SK-N-SH (cell line): ENCODE results near the gene ZNF593OS. TPM values are rescaled to one million over a fixed set of nuclear protein-coding genes. Genes with fewer than 3 reads are reported as not detected.

Experiments used
- CTCF ChIA-PET: fragments of 300-600, 350-600 bp; formaldehyde crosslinking; extraction: SDS; loops from one replicate; lab custom pipeline; 2021; lab: Yijun Ruan, JAX
- POLR2A ChIA-PET: fragments of 350-600 bp; sonication (Branson Sonifier 250); formaldehyde crosslinking; extraction: SDS; loops from one replicate; lab custom pipeline; 2020; ENCODE audit warnings: antibody characterized with exemption, inconsistent platforms; lab: Yijun Ruan, JAX
- DNase-seq: peaks from one replicate; pipeline ENCODE4 v3.0.0; 2012
- H2AFZ ChIP-seq: fragments of 200-600 bp; sonication (generic); 2 replicates; pipeline ENCODE4 v1.8.1; 2016; ENCODE audit warnings: antibody characterized with exemption, mild to moderate bottlenecking, low read depth
- H3F3A ChIP-seq: fragments of 200-600 bp; sonication (generic); replicated peaks from 2 replicates; pipeline ENCODE3; 2016; ENCODE audit warnings: antibody characterized with exemption, mild to moderate bottlenecking; ENCODE audit not compliant: insufficient read depth
- H3K27ac ChIP-seq, 2 experiments: fragments of 200-500 bp in 1 of 2; fragments of 200-600 bp in 1 of 2; sonication (Bioruptor generic) in 1 of 2; sonication (generic), shearing (Covaris generic) in 1 of 2; 2 replicates each; pipeline versions ENCODE4 v1.5.1 to v1.6.1; 2014 to 2016; ENCODE audit warnings: low read depth in 2 of 2, inconsistent platforms in 1 of 2, low read length in 1 of 2, mild to moderate bottlenecking in 1 of 2, mixed read lengths in 1 of 2
- H3K27me3 ChIP-seq: fragments of 200-600 bp; sonication (generic), shearing (Covaris generic); 2 replicates; pipeline ENCODE4 v1.6.1; 2016; ENCODE audit warnings: mixed run types; ENCODE audit not compliant: insufficient read depth
- H3K36me3 ChIP-seq, 2 experiments: fragments of 200-500 bp in 1 of 2; fragments of 200-600 bp in 1 of 2; sonication (Bioruptor generic) in 1 of 2; sonication (generic) in 1 of 2; replicated peaks in 1 of 2; 2 replicates each; pipeline versions ENCODE3 to v1.5.1; 2014 to 2016; ENCODE audit warnings: low read length in 1 of 2, mild to moderate bottlenecking in 1 of 2; ENCODE audit not compliant: insufficient read depth in 2 of 2, control insufficient read depth in 1 of 2
- H3K4me1 ChIP-seq, 2 experiments: fragments of 200-500 bp in 1 of 2; fragments of 200-600 bp in 1 of 2; sonication (Bioruptor generic) in 1 of 2; sonication (generic), shearing (Covaris generic) in 1 of 2; 2 replicates each; pipeline versions ENCODE4 v1.5.1 to v1.6.1; 2014 to 2016; ENCODE audit warnings: low read depth in 1 of 2, low read length in 1 of 2, mixed run types in 1 of 2; ENCODE audit not compliant: insufficient read depth in 2 of 2, control insufficient read depth in 1 of 2
- H3K4me2 ChIP-seq: fragments of 200-600 bp; sonication (generic), shearing (Covaris generic); 2 replicates; pipeline ENCODE4 v1.6.1; 2017; ENCODE audit warnings: mixed run types
- H3K4me3 ChIP-seq, 2 experiments: fragments of 200-500 bp in 1 of 2; fragments of 200-600 bp in 1 of 2; sonication (Bioruptor generic) in 1 of 2; sonication (generic), shearing (Covaris generic) in 1 of 2; 2 replicates each; pipeline versions ENCODE4 v1.5.1 to v1.8.1; 2014 to 2016; ENCODE audit warnings: low read depth in 2 of 2, inconsistent platforms in 1 of 2, low read length in 1 of 2, mild to moderate bottlenecking in 1 of 2, mixed read lengths in 1 of 2, moderate library complexity in 1 of 2
- H3K79me2 ChIP-seq: fragments of 200-600 bp; sonication (generic); 2 replicates; pipeline ENCODE4 v1.8.1; 2017; ENCODE audit warnings: mild to moderate bottlenecking; ENCODE audit not compliant: insufficient read depth
- H3K9ac ChIP-seq: fragments of 200-600 bp; sonication (generic); 2 replicates; pipeline ENCODE4 v1.6.1; 2017; ENCODE audit warnings: mixed run types
- H3K9me2 ChIP-seq: fragments of 200-600 bp; sonication (generic); 2 replicates; pipeline ENCODE4 v1.6.1; 2017; ENCODE audit warnings: mixed run types
- H3K9me3 ChIP-seq: fragments of 200-600 bp; sonication (generic); 2 replicates; pipeline ENCODE4 v1.6.1; 2017; ENCODE audit warnings: mixed run types, mild to moderate bottlenecking, moderate library complexity
- H4K20me1 ChIP-seq: fragments of 200-600 bp; sonication (generic); 2 replicates; pipeline ENCODE4 v1.6.1; 2017; ENCODE audit warnings: mild to moderate bottlenecking, mixed run types; ENCODE audit not compliant: insufficient read depth
- CHD2 ChIP-seq: fragments of 150-350 bp; IDR thresholded peaks from 2 replicates; pipeline ENCODE4 v1.6.1; 2018; ENCODE audit warnings: low read length; ENCODE audit not compliant: partially characterized antibody
- ELF1 ChIP-seq: IDR thresholded peaks from 2 replicates; pipeline ENCODE4 v1.4.0; 2012
- EP300 ChIP-seq, 2 experiments: IDR thresholded peaks; 2 replicates each; pipeline versions ENCODE4 v1.4.0 to v1.6.1; 2012; ENCODE audit warnings: borderline replicate concordance in 1 of 2, low read depth in 1 of 2, low read length in 1 of 2
- FOXJ3 ChIP-seq: sonication (generic); formaldehyde crosslinking; IDR thresholded peaks from 2 replicates; pipeline ENCODE4 v1.5.1; 2020; ENCODE audit warnings: mild to moderate bottlenecking, missing genetic modification reagents
- GABPA ChIP-seq: IDR thresholded peaks from 2 replicates; pipeline ENCODE4 v1.4.0; 2012; ENCODE audit warnings: low read depth, mild to moderate bottlenecking
- JUND ChIP-seq: IDR thresholded peaks from 2 replicates; pipeline ENCODE4 v1.4.0; 2012
- NFIC ChIP-seq: IDR thresholded peaks from 2 replicates; pipeline ENCODE4 v1.4.0; 2012; ENCODE audit warnings: borderline replicate concordance
- NRF1 ChIP-seq: IDR thresholded peaks from 2 replicates; pipeline ENCODE4 v1.6.1; 2012; ENCODE audit warnings: low read depth, mild to moderate bottlenecking, low read length
- POLR2AphosphoS5 ChIP-seq: IDR thresholded peaks from 2 replicates; pipeline ENCODE4 v1.6.1; 2012; ENCODE audit warnings: low read depth, low read length
- RAD21 ChIP-seq: IDR thresholded peaks from 2 replicates; pipeline ENCODE4 v1.6.1; 2012; ENCODE audit warnings: mild to moderate bottlenecking, low read length
- RCOR1 ChIP-seq: fragments of 150-350 bp; IDR thresholded peaks from 2 replicates; pipeline ENCODE4 v1.6.1; 2017; ENCODE audit warnings: antibody characterized with exemption, low read length
- RFX5 ChIP-seq: IDR thresholded peaks from 2 replicates; pipeline ENCODE4 v1.6.1; 2012; ENCODE audit warnings: mild to moderate bottlenecking, improper control_type of control experiment, low read length
- RXRA ChIP-seq: IDR thresholded peaks from 2 replicates; pipeline ENCODE4 v1.4.0; 2012; ENCODE audit warnings: low read depth, mild to moderate bottlenecking, borderline replicate concordance
- SIN3A ChIP-seq: IDR thresholded peaks from 2 replicates; pipeline ENCODE4 v1.6.1; 2012; ENCODE audit warnings: low read depth, mild to moderate bottlenecking, low read length, moderate library complexity, borderline replicate concordance
- SMC3 ChIP-seq: IDR thresholded peaks from 2 replicates; pipeline ENCODE4 v1.6.1; 2012; ENCODE audit warnings: low read depth, low read length, improper control_type of control experiment
- TCF12 ChIP-seq: IDR thresholded peaks from 2 replicates; pipeline ENCODE4 v1.4.0; 2012
- WGBS: methylation state at CpG from one replicate; pipeline ENCODE4 v1.1.6; 2017; ENCODE audit warnings: low lambda C conversion rate; 5-methylcytosine and 5-hydroxymethylcytosine counted together
- polyA plus RNA-seq, 3 experiments: library from polyadenylated mRNA; depleted of rRNA; stranded (reverse); fragments of >200 nt; gene quantifications; 2 replicates each; pipeline ENCODE4 v1.2.3, GENCODE V29; 2012
- TF ChIP-seq, protein P1 (sequence below): IDR thresholded peaks from 2 replicates; pipeline ENCODE4 v1.4.0; 2012; ENCODE audit warnings: low read depth
- TF ChIP-seq, protein P2 (sequence below): IDR thresholded peaks from 2 replicates; pipeline ENCODE4 v1.4.0; 2012; ENCODE audit warnings: low read depth, borderline replicate concordance
- TF ChIP-seq, protein P3 (sequence below): fragments of 200-600 bp; sonication (generic); IDR thresholded peaks from 2 replicates; pipeline ENCODE4 v1.6.1; 2017; ENCODE audit warnings: antibody characterized with exemption, mild to moderate bottlenecking, moderate library complexity
- TF ChIP-seq, protein P4 (sequence below): IDR thresholded peaks from 2 replicates; pipeline ENCODE4 v1.4.0; 2012; ENCODE audit warnings: low read depth, borderline replicate concordance

The ZNF593OS gene
- polyA plus RNA-seq, 1 of the 3 experiments (the other 2 are of a cell fraction), result not detected

DNA sequence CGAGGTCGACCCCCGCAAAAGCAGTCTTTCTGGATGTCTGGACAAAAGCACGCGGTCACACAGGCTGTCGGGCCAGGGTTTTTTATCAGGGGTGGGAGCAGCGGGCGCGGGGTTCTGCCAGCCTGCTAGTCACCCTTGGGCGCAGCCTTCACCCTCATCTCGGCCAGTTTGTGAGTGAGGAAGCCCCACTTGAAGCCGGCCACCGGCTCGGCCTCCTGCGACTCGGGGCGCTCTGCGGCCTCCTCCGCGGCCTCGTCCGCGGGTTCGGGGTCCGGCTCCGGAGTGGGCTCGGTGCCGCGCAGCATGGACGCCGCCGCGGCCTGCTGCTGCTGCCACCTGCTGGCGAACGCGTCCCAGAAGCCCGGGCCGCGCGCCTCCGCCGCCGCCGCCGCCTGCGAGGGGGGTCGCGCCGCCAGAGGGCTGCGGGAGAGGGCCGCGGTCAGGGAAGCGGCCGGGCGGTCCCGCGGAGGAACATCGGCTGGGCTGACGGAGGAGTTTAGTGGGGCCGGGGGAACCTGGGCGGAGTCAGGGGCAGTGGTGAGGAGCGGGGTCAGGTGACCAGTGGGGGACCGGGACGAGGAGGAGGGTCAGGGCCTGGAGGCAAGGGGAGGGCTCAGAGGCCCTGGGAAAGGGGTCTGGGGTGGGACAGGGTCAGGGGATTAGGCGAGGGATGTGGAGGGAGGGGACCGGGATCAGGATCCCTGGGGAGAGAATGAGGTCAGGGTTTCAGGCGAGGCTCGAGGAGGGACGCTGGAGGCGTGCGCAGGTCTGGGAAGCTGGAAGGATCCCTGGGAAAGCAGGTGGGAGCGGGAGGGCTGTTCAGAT is 7.4 kb downstream of the ZNF593OS start:
- peak; percentile 62 for TF ChIP-seq SMC3
- TF ChIP-seq EP300 (IDR thresholded peaks at IDR 0.05; ENCODE audit: borderline replicate concordance in 1 of 2, low read depth in 1 of 2, low read length in 1 of 2), result no peak
- peak; percentile 46 for TF ChIP-seq RAD21
- TF ChIP-seq SIN3A, result no peak
- no peak for TF ChIP-seq FOXJ3 (CRISPR knock-in tag)
- TF ChIP-seq, protein P1, sequence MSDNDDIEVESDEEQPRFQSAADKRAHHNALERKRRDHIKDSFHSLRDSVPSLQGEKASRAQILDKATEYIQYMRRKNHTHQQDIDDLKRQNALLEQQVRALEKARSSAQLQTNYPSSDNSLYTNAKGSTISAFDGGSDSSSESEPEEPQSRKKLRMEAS, result no peak; the same call in 1 of the 2 replicates
- TF ChIP-seq, protein P2, sequence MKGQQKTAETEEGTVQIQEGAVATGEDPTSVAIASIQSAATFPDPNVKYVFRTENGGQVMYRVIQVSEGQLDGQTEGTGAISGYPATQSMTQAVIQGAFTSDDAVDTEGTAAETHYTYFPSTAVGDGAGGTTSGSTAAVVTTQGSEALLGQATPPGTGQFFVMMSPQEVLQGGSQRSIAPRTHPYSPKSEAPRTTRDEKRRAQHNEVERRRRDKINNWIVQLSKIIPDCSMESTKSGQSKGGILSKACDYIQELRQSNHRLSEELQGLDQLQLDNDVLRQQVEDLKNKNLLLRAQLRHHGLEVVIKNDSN, result peak; percentile 67
- TF ChIP-seq POLR2AphosphoS5, result no peak
- TF ChIP-seq, protein P3, sequence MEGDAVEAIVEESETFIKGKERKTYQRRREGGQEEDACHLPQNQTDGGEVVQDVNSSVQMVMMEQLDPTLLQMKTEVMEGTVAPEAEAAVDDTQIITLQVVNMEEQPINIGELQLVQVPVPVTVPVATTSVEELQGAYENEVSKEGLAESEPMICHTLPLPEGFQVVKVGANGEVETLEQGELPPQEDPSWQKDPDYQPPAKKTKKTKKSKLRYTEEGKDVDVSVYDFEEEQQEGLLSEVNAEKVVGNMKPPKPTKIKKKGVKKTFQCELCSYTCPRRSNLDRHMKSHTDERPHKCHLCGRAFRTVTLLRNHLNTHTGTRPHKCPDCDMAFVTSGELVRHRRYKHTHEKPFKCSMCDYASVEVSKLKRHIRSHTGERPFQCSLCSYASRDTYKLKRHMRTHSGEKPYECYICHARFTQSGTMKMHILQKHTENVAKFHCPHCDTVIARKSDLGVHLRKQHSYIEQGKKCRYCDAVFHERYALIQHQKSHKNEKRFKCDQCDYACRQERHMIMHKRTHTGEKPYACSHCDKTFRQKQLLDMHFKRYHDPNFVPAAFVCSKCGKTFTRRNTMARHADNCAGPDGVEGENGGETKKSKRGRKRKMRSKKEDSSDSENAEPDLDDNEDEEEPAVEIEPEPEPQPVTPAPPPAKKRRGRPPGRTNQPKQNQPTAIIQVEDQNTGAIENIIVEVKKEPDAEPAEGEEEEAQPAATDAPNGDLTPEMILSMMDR, result peak; percentile 69
- Histone ChIP-seq H3K4me2 (peak overlapping the region; percentile 67; the same call in 1 of the 2 replicates), H3K36me3 (no peaks in the 10 kb centered on the region), H3K79me2 (no peaks in the 10 kb centered on the region), H3K9me2 (no peaks in the 10 kb centered on the region), H3K27me3 (no peaks in the 10 kb centered on the region), H3K9me3 (no peaks in the 10 kb centered on the region), H2AFZ (peak overlapping the region; percentile 81), H4K20me1 (no peaks in the 10 kb centered on the region), H3K27ac (no peak overlapping the region; a peak in 1 of 4 replicates), H3K4me3 (peak overlapping the region; percentile 49 to 56), H3F3A (peaks cover 4% of the 10 kb centered on the region), H3K9ac (0 out of 2 replicates have a peak overlapping the region, but pooled peaks have one; percentile 34), H3K4me1 (peaks cover 0 to 15% of the 10 kb centered on the region in 2 experiments; a peak in 1 of 4 replicates)
- ChIA-PET POLR2A (no interaction called here), CTCF (interaction anchor here (0.6 to 13.7 kb wide), 29 partner anchors 8 to 272 kb away, joined by 3 to 131 read pairs (median 4); partner anchors contain the start of genes CEP85 and SLC30A2)
- DNase-seq, result peak; percentile 92
- WGBS, result 42% methylated on average over 19 of the region's 72 CpGs

DNA sequence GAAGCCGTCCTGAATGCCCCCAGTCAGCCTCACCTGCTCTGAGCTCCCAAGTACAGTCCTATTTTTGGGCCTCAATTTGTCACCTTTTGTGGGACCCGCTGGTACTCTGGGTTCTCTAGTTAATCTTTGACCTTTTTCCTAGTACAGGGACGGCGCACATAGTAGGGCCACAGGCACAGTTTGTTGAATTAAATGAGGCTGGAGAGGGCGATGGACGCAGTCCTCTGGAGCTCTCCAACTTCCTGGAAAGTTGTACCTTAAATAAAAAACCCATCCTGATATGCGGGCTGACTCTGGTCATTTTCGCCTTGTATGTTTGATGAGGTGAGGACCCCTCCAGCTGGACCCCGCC is 8.0 kb downstream of the ZNF593OS start:
- ChIA-PET CTCF (interaction anchor here (0.7 to 13.7 kb wide), 20 partner anchors 9 to 268 kb away, joined by 3 to 131 read pairs (median 4); partner anchors contain the start of genes CEP85 and SLC30A2), POLR2A (no interaction called here)
- Histone ChIP-seq H3F3A (peaks cover under 1% of the 10 kb centered on the region), H3K9ac (no peak overlapping the region), H3K9me2 (no peaks in the 10 kb centered on the region), H3K27ac (no peak overlapping the region), H3K79me2 (no peaks in the 10 kb centered on the region), H3K4me2 (peak overlapping the region; percentile 67; the same call in 1 of the 2 replicates), H3K27me3 (no peaks in the 10 kb centered on the region), H3K4me3 (peak overlapping the region; percentile 49 to 56), H2AFZ (peak overlapping the region; percentile 81; the same call in 1 of the 2 replicates), H3K9me3 (no peaks in the 10 kb centered on the region), H4K20me1 (no peaks in the 10 kb centered on the region), H3K4me1 (peaks cover 0 to 18% of the 10 kb centered on the region in 2 experiments; a peak in 1 of 4 replicates), H3K36me3 (no peaks in the 10 kb centered on the region)
- DNase-seq, result no peak
- WGBS, result 97% methylated on average over 8 of the region's 9 CpGs
- TF ChIP-seq NFIC (no peak), RCOR1 (no peak), TCF12 (no peak), NRF1 (no peak), RXRA (no peak), RAD21 (no peak), CHD2 (no peak), ELF1 (no peak), EP300 (IDR thresholded peaks at IDR 0.05; ENCODE audit: borderline replicate concordance in 1 of 2, low read depth in 1 of 2, low read length in 1 of 2) (no peak), RFX5 (no peak), FOXJ3 (CRISPR knock-in tag) (no peak), GABPA (no peak), SIN3A (no peak), JUND (no peak)
- TF ChIP-seq, protein P1, result no peak
- TF ChIP-seq, protein P4, sequence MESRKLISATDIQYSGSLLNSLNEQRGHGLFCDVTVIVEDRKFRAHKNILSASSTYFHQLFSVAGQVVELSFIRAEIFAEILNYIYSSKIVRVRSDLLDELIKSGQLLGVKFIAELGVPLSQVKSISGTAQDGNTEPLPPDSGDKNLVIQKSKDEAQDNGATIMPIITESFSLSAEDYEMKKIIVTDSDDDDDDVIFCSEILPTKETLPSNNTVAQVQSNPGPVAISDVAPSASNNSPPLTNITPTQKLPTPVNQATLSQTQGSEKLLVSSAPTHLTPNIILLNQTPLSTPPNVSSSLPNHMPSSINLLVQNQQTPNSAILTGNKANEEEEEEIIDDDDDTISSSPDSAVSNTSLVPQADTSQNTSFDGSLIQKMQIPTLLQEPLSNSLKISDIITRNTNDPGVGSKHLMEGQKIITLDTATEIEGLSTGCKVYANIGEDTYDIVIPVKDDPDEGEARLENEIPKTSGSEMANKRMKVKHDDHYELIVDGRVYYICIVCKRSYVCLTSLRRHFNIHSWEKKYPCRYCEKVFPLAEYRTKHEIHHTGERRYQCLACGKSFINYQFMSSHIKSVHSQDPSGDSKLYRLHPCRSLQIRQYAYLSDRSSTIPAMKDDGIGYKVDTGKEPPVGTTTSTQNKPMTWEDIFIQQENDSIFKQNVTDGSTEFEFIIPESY, result no peak
- TF ChIP-seq, protein P2, result no peak
